Anterior cingulate cortex (tissue), 58 donors: ENCODE results near the gene GRIN1.
A peak's percentile ranks its signal among the peaks of the same experiment; 100 is the strongest.

ENCODE experiments used
- DNase-seq, 58 donors: peaks; one replicate each; lab custom pipeline; 2025; lab: John Stamatoyannopoulos, UW

The GRIN1 gene

DNA sequence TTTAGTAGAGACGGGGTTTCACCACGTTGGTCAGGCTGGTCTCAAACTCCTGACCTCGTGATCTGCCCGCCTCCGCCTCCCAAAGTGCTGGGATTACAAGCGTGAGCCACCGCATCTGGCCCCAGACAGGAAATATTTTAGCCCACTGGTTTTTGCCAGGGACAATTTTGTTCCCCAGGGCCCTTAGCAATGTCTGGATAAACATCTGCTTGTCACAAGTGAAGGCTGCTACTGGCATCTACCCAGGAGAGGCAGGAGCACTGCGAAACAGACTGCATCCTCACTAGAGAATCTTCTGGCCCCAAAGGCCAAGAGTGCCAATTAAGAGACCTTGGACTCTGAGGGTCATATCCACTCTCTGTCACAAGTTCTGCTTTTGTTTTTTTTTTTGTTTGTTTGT is 64.0 kb downstream of the GRIN1 start:
- no peak for DNase-seq

DNA sequence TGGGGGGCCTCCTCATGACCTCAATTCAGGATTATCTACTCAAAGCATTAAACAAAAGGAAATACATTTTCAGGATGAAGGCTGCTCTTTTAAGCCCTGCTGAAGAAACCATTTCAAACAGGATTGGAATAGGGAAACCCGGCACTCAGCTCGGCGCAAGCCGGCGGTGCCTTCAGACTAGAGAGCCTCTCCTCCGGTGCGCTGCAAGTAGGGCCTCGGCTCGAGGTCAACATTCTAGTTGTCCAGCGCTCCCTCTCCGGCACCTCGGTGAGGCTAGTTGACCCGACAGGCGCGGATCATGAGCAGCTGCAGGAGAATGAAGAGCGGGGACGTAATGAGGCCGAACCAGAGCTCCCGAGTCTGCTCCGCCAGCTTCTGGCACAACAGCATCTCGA is 65.8 kb downstream of the GRIN1 start:
- DNase-seq: no peak

DNA sequence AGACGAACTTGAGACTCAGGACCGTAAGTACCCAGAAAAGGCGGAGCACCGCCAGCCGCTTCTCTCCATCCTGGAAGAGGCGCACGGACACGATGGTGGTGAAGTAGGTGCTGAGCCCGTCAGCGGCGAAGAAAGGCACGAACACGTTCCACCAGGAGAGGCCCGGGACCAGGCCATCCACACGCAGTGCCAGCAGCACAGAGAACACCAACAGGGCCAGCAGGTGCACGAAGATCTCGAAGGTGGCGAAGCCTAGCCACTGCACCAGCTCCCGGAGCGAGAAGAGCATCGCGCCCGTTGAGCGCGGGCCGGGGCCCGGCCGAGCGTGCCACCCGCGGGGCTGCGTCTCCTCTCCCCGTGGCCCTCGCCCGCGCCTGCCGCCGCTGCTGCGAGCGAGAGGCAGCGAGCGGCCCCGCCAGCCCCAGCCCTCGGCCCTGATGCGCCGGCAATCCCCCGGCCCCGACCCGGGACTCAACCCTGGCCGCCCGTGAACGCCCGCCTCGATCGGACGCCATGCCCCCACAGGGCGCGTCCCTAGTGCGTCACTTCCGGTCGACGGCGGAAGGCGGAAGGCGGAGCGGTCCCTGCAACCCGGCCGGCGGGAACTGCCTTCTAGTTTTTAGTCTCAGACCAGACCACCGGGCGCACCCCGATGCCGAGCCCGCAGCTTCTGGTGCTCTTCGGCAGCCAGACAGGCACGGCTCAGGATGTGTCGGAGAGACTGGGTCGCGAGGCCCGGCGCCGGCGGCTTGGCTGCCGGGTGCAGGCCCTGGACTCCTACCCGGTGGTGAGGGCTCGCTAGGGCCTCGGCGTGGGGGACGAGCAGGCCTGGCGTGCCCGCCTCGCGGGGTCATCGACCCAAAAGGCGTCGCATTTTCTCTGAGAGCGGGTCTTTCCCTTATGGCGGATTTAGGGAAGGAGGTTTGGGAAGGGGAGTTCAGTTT is 66.4 kb downstream of the GRIN1 start, which contains the start of the genes NDOR1 and TMEM203:
Gene NDOR1 (plus strand): TSS at position 575 of the 944 bp plus-strand sequence. CDS start 78 bp downstream, at position 653.
Gene TMEM203 (minus strand): TSS at position 523 of the 944 bp plus-strand sequence. CDS start 234 bp downstream, at position 289.
- peak in 57 of 58 donors; percentile 63 to 97 (median 86) for DNase-seq

DNA sequence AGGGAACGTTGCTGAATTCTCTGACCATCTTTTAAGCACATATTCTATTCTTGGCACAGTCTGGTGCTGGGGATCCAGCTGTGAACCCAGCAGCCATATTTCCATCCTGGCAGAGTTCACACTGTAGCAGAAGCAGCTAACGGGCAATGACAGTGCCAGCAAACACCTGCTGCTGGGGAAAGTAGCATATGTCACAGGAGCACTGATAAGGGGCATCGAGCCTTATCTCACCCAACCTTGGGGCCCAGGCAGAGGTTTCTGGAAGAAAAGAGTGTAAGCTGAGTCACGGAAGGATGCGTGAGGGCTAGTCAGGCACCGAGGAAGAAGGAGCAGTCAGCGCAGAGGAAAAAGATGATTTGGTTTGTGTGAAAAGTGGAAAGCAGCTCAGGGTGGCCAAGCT is 67.6 kb downstream of the GRIN1 start:
- DNase-seq: no peak

DNA sequence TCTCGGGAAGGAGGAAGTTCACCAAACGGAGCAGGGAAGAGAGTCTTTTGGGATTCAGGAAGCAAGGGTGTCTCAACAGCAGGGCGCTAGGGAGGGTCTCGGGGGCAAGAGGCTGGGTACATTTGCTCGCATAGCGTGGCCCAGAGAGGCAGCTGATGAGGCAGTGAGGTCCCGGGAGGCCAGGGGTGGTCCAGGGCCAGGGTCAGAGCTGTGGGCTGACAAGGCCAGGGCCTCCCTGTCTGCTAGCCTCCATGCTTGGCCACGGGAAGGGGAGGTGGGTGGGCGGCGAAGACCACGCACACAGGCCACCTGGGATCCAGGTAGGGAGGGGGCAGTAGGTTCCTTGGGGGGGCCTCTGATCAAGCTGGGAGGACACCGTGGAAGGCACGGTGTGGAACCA is 72.6 kb downstream of the GRIN1 start:
- no peak for DNase-seq

DNA sequence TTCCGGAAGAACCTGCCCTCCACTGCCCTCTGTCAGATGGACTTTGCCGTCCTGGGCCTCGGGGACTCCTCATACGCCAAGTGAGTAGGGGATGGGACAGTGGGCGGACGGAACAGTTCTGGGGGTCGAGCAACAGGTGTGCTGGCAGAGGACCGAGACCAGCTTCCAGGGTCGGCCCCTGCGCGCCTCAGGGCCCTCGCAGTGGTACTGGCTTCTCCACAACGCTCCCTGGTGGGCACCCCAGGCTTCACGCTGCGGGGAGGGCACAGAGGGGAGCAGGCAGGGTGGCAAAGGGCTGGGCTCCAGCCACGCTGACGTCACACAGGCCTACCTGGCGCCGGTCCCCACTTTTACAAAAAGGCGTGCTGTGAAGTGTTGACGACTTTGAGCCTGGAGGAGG is 73.6 kb downstream of the GRIN1 start:
- DNase-seq: no peak

DNA sequence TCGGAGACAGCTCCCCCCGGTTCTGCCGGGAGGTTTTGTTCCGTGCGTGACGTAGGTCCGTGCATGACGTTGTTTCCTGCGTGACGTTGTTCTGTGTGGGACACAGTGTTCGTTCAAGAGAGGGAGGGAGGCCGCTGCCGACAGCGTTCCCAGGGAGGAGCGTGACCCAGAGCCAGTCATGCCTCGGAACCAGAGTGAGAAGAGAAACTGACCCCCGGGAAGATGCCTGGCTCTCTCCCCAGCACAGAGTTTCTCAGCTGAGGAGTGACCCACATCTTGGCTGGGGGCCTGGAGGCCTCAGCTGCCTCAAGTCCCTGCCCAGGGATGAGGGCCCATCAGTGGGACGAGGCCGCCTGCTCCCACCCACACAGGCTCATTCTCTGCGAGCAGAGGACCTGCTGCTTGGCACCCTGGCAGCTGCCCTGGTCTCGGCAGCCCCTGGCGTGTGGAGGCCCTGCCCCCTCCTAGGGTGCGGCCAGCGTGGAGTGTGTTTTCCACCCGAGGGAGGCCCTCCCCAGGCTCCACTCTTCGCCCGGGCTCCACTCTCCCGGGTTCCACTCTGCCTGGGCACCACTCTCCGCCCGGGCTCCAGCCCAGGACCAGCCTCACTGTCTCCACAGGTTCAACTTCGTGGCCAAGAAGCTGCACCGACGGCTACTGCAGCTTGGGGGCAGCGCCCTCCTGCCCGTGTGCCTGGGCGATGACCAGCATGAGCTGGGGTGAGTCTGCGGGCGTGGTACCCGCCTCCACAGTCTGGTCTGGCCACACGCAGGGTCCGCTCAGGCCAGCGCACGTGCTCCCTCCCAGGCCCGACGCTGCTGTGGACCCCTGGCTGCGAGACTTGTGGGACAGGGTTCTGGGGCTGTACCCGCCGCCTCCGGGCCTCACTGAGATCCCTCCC is 74.5 kb downstream of the GRIN1 start:
- peak in 10 of 58 donors; percentile 31 to 65 (median 50) for DNase-seq

DNA sequence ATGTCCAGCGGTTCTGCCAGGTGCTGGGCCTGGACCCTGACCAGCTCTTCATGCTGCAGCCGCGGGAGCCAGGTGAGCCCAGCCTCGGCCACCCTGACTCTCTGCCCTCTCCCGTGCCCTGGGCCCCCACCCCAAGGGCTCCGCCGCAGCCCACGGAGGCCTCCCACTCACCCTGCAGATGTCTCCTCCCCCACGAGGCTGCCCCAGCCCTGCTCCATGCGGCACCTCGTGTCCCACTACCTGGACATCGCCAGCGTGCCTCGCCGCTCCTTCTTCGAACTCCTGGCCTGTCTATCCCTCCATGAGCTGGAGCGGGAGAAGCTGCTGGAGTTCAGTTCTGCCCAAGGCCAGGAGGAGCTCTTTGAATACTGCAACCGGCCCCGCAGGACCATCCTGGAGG is 75.7 kb downstream of the GRIN1 start:
- no peak for DNase-seq

DNA sequence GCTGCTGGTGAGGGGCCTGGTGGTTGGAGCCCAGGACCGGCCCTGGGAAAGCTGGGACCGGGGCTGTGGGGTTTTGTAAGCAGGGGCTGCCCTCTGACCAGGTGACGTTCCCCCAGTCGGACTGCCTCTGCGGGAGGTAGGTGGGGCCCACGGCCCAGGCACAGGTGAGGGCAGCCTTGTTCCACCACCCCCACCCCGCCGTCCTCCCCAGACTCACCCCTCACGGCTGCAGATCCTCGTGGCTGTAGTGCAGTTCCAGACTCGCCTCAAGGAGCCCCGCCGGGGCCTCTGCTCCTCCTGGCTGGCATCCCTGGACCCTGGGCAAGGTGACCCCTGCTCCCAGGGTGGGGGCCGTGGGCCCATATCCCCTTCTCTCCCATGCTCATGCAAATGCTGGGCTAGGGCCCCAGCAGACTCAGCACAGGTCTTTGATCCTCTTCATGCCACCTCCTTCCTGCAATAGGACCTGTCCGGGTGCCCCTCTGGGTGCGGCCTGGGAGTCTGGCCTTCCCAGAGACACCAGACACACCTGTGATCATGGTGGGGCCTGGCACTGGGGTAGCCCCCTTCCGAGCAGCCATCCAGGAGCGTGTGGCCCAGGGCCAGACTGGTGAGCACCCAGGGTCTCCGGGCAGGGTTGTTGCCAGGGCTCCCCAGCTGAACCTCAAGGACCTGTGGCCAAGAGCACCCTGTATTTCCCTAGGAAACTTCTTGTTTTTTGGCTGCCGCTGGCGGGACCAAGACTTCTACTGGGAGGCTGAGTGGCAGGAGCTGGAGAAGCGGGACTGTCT is 76.4 kb downstream of the GRIN1 start:
- DNase-seq: no peak

DNA sequence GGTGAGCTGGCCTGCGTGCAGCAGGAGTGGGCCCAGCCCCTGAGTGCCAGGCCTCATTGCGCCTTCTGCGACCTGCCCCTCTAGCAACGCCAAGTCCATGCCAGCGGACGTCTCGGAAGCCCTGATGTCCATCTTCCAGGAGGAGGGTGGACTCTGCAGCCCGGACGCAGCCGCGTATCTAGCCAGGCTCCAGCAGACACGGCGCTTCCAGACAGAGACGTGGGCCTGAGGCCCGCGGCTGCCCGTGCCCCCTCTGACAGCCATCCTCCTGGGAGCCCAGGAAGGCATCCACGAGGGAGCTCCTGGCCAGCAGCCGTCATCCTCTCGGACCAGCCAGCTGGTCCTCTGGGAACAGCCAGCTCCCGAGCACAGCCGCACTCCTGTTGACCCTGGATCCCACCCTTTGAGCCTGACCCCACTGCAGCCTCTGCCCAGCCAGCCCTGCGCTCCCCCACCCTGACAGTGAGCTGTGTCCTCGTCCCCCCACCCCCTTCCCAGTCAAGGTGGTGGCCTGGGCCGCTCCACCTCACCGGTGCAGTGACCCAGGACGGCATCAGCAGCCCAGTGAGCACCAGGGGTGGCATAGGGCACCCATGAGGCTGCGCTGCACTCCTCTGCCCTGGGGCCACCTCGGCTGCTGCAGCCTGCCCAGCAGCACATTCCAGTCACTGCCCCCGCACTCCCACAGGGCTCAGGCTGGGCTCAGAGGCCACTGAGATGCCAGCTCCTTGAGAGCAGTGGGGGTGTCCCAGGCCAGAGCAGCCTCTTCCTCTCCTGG is 77.4 kb downstream of the GRIN1 start:
- no peak for DNase-seq

DNA sequence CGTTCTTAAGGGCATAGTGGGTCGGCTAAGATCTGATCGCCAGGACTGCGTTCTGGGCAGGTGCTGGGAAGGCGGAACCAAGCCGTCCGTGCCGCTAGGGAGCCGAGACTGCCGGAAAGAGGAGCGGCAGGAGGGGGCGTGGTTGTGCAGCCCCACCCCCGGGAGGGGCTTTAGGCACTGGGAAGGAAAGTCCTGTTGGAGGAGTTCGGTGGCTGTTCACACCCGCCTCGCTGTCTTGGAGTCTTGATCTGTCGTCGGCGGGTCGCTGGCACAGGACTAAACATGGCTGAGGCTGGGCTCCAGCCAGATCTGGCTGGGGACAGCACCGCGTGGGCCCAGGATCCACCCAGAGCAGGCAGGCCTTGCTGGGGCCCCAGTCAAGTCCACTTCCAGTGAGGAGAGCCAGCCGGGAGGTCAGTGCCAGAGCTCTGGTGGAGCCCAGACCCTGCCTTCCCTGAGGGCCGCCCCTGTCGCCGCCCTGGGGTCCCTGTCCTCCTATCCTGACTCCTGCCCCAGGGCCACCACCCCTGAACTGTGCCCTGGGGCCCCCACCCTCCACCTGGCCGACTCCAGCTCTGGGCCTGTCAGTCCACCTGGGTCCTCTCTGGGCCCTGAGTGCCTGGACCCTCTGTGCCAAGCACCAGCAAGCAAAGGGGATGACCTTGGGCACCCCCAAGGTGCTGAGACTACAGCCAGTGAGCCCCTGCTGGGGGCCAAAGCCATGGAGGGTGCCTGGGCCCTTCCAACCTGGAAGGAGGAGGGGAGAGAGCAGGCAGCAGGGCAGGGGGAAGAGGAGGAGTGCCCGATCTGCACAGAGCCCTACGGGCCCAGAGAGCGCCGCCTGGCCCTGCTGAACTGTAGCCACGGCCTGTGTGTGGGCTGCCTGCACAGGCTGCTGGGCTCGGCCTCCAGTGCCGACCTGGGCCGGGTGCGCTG is 78.6 kb downstream of the GRIN1 start:
- DNase-seq: peak in 11 of 58 donors; percentile 13 to 55 (median 28)

DNA sequence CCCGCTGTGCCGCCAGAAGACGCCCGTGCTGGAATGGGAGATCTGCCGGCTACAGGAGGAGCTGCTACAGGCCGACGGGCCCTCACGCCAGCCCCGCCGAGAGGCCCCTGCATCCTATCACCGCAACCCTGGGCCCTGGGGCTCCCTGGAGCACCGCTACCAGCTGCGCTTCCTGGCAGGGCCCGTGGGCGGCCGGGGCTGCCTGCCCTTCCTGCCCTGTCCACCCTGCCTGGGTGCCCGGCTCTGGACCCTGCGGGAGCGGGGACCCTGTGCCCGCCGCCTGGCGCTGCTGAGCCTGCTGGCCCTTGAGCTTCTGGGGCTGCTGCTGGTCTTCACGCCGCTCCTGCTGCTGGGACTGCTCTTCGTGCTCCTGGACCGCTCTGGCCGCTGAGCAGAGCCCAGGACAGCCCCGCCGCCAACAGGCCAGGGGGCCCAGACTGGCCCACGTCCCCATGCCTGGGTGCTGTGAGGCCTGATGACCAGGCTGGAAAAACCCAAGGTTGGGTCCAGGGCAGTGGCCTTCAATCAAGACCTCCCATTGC is 79.3 kb downstream of the GRIN1 start:
- no peak for DNase-seq
